ENCODE measurements around the gene GRIK3. TPM values are rescaled to one million over a fixed set of nuclear protein-coding genes. Genes with fewer than 3 reads are reported as not detected.

GRIK3 gene
- total RNA-seq, 6 experiments from 2014 or later = 0.07 TPM; not detected in 5

DNA sequence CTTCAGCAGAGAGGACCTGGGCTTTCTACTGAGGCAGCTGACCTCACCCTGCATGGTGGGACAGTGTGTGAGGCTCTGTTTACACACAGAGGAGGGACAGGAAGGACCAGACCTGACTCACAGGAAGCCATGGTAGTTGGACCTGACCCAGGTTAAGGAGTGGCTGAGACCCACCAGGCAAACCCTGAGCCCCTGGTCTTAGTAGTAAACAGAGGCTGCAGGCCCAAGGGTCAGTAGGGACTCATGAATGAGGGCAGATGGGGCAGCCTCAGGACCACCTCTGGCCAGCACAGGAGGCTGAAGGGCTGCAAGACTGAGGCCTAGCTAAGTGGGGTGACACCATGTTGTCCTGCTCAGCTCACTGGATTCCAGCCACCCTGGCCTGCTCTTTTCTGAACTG, 273.2 kb downstream of the GRIK3 start:
- Histone ChIP-seq H3K27me3 (no peaks in the 10 kb centered on the region), H3K4me3 (no peak overlapping the region), H3K4me1 (no peaks in the 10 kb centered on the region), H3K27ac (no peak overlapping the region), H3K9me3 (no peaks in the 10 kb centered on the region), H3K36me3 (no peaks in the 10 kb centered on the region)
- TF ChIP-seq, protein P1, sequence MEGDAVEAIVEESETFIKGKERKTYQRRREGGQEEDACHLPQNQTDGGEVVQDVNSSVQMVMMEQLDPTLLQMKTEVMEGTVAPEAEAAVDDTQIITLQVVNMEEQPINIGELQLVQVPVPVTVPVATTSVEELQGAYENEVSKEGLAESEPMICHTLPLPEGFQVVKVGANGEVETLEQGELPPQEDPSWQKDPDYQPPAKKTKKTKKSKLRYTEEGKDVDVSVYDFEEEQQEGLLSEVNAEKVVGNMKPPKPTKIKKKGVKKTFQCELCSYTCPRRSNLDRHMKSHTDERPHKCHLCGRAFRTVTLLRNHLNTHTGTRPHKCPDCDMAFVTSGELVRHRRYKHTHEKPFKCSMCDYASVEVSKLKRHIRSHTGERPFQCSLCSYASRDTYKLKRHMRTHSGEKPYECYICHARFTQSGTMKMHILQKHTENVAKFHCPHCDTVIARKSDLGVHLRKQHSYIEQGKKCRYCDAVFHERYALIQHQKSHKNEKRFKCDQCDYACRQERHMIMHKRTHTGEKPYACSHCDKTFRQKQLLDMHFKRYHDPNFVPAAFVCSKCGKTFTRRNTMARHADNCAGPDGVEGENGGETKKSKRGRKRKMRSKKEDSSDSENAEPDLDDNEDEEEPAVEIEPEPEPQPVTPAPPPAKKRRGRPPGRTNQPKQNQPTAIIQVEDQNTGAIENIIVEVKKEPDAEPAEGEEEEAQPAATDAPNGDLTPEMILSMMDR (IDR thresholded peaks at IDR 0.05) = no peak
- no peak for TF ChIP-seq POLR2A (IDR thresholded peaks at IDR 0.05)
- intact Hi-C loops (cut with DNase I) = no loop called here
- peak in 1 of 4 donors; percentile 18 for ATAC-seq
- peak in 2 of 3 donors; percentile 7 to 15 for DNase-seq

DNA sequence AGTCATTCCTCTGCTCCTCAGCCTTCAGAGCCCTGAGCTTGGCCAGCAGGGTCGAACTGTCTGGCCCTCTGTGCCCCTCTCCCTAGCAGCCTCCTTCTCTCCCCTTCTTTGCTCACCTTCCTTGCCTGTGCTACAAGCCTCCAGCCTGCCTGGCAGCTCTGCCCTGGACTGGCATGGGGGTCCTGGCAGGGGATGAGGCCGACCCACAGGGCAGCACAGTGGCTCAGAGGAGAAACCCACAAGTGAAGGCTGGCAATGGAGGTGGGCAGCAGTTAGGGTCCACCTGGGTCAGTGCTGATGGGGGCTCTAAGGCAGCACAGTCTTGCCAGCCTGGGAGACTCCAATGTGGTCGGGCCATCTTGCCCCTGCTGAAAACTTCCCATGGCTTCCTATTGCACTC, 274.2 kb downstream of the GRIK3 start:
- Histone ChIP-seq H3K4me1 (no peaks in the 10 kb centered on the region), H3K9me3 (no peaks in the 10 kb centered on the region), H3K27me3 (no peaks in the 10 kb centered on the region), H3K4me3 (no peak overlapping the region), H3K36me3 (no peaks in the 10 kb centered on the region), H3K27ac (no peak overlapping the region)
- intact Hi-C loops (cut with DNase I) = no loop called here
- ATAC-seq (no peak), DNase-seq (peak in 2 of 3 donors; percentile 17 to 32)
- WGBS (ENCODE audit: insufficient coverage, low coverage, low lambda C conversion rate, missing lambda C conversion rate) = 75% methylated on average over 1 of the region's 3 CpGs
- TF ChIP-seq, protein P1 (IDR thresholded peaks at IDR 0.05) = no peak
- TF ChIP-seq POLR2A (IDR thresholded peaks at IDR 0.05) = no peak

DNA sequence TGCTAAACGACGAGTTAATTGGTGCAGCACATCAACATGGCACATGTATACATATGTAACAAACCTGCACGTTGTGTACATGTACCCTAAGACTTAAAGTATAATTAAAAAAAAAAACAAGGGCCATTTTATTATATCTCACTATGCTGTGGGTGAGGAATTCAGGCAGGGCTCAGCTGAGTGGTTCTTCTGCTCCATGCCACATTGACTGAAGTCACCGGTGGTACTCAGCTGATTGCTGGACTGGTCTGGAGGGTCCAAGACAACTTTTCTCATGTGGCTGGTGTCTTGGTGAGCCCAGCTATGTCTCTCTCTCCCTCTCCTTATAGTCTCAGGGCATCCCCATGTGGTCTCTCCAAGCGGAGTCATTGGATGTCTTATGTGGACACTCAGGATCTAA, 275.0 kb downstream of the GRIK3 start:
- intact Hi-C loops (cut with DNase I) = no loop called here
- WGBS (ENCODE audit: insufficient coverage, low coverage, low lambda C conversion rate, missing lambda C conversion rate) = 70% methylated on average over 3 of the region's 5 CpGs
- peak in 1 of 3 donors; percentile 3 for DNase-seq

DNA sequence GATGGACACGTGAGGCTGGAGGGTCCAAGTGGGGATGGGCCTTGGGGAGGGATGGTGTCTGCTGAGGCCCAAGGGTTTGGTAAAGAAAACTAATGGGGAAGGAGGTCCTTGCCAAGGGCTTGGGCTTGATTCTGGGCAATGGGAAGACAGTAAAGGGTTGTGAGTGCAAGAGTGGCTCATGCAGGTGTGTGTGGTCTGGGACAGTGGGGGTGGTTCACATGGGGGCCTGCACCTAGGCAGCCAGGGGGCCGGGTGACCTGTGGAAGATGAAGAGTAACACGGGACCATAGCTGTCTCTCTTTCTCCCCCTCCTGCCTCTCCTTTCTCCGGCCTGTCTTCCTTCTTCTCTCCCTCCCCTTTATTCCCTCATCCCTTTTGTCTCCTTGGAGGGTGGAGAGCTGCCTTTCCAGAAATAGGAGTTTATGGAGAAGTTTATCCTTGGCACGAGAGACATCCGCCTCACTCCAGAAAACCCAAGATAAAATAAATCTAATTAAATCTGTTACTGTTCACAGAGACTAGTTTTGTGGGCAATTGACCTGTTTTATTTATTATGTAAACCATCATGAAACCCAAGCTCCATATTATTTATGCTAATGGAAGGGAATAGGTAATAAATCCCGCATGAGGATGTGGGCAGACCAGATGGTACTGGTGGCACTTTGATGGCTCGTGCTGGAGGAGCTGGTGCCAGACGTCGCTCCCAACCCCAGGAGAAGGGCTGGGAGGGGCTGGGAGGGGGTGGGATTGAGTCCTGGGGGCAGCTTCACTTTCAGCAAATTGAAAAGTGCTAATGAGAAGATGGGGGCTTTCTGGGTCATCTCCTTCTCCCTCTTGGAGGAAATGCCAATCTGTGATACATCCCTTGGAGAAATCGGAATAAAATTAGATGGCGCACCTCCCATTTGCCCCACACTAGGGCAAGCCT, 278.7 kb downstream of the GRIK3 start:
- ATAC-seq (no peak), DNase-seq (peak in 1 of 3 donors; percentile 8)
- Histone ChIP-seq H3K9me3 (no peaks in the 10 kb centered on the region), H3K27ac (no peak overlapping the region), H3K27me3 (no peaks in the 10 kb centered on the region), H3K4me3 (no peak overlapping the region), H3K36me3 (no peaks in the 10 kb centered on the region), H3K4me1 (no peaks in the 10 kb centered on the region)
- TF ChIP-seq, protein P1 (IDR thresholded peaks at IDR 0.05) = no peak
- no peak for TF ChIP-seq POLR2A (IDR thresholded peaks at IDR 0.05)
- intact Hi-C loops (cut with DNase I) = no loop called here
- 54% methylated on average over 12 of the region's 12 CpGs for whole genome bisulfite sequencing (ENCODE audit: insufficient coverage, low coverage, low lambda C conversion rate, missing lambda C conversion rate)

More for the DNA sequence above, 275.0 kb downstream of the GRIK3 start:
- H3K4me3 ChIP-seq = no peak overlapping the region
- H3K9me3 ChIP-seq = no peaks in the 10 kb centered on the region
- no peaks in the 10 kb centered on the region for H3K4me1 ChIP-seq
- H3K27me3 ChIP-seq = no peaks in the 10 kb centered on the region
- no peak for TF ChIP-seq POLR2A (IDR thresholded peaks at IDR 0.05)
- TF ChIP-seq, protein P1 (IDR thresholded peaks at IDR 0.05) = no peak
- H3K36me3 ChIP-seq = no peaks in the 10 kb centered on the region
- H3K27ac ChIP-seq = no peak overlapping the region
- no peak for ATAC-seq

Data from right lobe of liver (tissue), 6 donors.